GM12878 (cell line): ENCODE measurements around the gene ASB15. TPM values are rescaled to one million over a fixed set of nuclear protein-coding genes. Genes with fewer than 3 reads are reported as not detected.

Experiments
- BCL3 ChIP-seq: IDR thresholded peaks from 2 replicates; pipeline ENCODE4 v1.6.1; 2011; ENCODE audit warnings: borderline replicate concordance, low read depth, mild to moderate bottlenecking, moderate library complexity, low read length; ENCODE audit not compliant: insufficient read depth, poor library complexity, severe bottlenecking
- BRCA1 ChIP-seq: IDR thresholded peaks from 2 replicates; pipeline ENCODE4 v1.6.1; 2011; ENCODE audit warnings: low read depth, low read length, improper control_type of control experiment
- EZH2 ChIP-seq: IDR thresholded peaks from 2 replicates; pipeline ENCODE4 v1.6.1; 2012; ENCODE audit warnings: low read depth, mild to moderate bottlenecking, control low read depth, inconsistent platforms, low read length, borderline replicate concordance; ENCODE audit not compliant: control insufficient read depth
- IRF4 ChIP-seq: IDR thresholded peaks from 2 replicates; pipeline ENCODE4 v1.6.1; 2011; ENCODE audit warnings: low read depth, low read length
- NKRF ChIP-seq: fragments of 450-650 bp; conservative IDR thresholded peaks from 2 replicates; pipeline ENCODE4 v1.6.1; 2017; ENCODE audit warnings: mild to moderate bottlenecking, moderate library complexity
- POLR2AphosphoS2 ChIP-seq: IDR thresholded peaks from 2 replicates; pipeline ENCODE4 v1.6.1; 2011; ENCODE audit warnings: low read depth, mild to moderate bottlenecking, low read length, improper control_type of control experiment, moderate library complexity
- TAF1 ChIP-seq: IDR thresholded peaks from 2 replicates; pipeline ENCODE4 v1.6.1; 2011; ENCODE audit warnings: mild to moderate bottlenecking, low read depth, low read length, borderline replicate concordance
- YY1 ChIP-seq: IDR thresholded peaks from 2 replicates; pipeline ENCODE4 v1.6.1; 2011; ENCODE audit warnings: low read depth, mild to moderate bottlenecking, low read length
- polyA plus RNA-seq, 11 experiments: library from polyadenylated mRNA; depleted of rRNA in 4 of 11; unstranded in 6 of 11; stranded (reverse) in 5 of 11; fragments of >200 nt; fragmentation: Nextera tagmentation in 4 of 11; fragmentation: Illumina TruSeq in 1 of 11; extraction: Ambion mirVana in 4 of 11; extraction: Trizol in 1 of 11; gene quantifications; 1 replicate in 1 of 11; 2 replicates in 10 of 11; pipeline versions ENCODE4 v1.2.1 to v1.2.3, GENCODE V29; 2011 to 2016; ENCODE audit warnings: inconsistent platforms in 2 of 11, missing spikeins in 2 of 11, low read depth in 1 of 11
- total RNA-seq, 4 experiments: library from RNA; depleted of rRNA in 3 of 4; stranded (reverse); fragments of >200 nt in 3 of 4; fragmentation: Illumina TruSeq in 1 of 4; extraction: Trizol in 1 of 4; gene quantifications; 2 replicates each; pipeline versions ENCODE4 v1.2.1 to v1.2.3, GENCODE V29; 2013 to 2021
- TF ChIP-seq, protein P1 (sequence below): fragments of 150-350 bp; IDR thresholded peaks from 2 replicates; pipeline ENCODE4 v1.6.1; 2014; ENCODE audit warnings: mild to moderate bottlenecking, low read depth, low read length

The ASB15 gene
- total and polyA plus RNA-seq, 10 of the 15 experiments (the other 5 are each of a cell fraction or from before 2014, with no cell fraction given): not detected

DNA sequence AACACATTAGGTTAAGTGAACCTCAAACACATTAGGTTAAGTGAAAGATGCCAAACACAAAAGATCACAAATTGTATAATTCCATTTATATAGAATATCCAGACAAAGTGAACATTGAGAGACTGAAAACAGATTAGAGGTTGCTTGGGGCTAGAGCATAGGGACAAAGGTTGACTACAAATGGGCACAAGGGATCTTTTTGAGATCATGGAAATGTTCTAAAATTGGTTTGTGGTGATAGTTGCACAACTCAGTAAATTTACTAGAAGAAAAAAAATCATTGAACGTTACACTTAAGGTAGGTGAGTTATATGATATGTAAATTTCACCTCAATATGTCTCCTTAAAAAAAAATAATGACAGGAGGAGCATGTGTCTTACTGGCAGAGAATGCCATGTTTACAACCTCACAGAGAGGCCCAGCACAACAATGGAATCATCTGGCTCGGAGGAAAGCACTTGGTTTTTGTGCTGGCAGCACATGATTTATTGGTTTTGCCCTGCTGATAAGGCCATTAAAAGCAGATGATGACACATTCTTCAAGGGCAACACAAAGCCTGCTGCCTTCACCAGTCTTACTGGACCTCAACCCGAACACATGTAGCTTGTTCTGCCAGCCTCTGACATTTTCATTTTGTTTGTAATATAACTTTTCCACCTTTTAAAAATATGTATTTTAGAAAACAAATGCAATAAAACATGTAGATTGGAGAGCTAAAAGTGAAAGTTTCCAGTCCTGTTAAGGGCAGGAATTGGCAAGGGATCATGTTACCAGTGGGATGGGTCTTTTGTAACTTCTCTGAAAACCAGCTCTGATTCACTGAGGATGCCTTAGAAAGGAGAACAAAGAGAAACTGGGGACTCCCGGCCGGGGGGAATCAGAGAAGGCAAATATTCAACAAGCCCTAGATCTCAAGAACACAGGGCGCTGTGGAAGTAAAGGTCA is 42.1 kb downstream of the ASB15 start (continued):
- TF ChIP-seq IRF4: no peak
- TF ChIP-seq EZH2: no peak
- no peak for TF ChIP-seq NKRF
- no peak for TF ChIP-seq POLR2AphosphoS2
- no peak for TF ChIP-seq BRCA1
- TF ChIP-seq BCL3: no peak
- TF ChIP-seq TAF1: no peak
- TF ChIP-seq, protein P1, sequence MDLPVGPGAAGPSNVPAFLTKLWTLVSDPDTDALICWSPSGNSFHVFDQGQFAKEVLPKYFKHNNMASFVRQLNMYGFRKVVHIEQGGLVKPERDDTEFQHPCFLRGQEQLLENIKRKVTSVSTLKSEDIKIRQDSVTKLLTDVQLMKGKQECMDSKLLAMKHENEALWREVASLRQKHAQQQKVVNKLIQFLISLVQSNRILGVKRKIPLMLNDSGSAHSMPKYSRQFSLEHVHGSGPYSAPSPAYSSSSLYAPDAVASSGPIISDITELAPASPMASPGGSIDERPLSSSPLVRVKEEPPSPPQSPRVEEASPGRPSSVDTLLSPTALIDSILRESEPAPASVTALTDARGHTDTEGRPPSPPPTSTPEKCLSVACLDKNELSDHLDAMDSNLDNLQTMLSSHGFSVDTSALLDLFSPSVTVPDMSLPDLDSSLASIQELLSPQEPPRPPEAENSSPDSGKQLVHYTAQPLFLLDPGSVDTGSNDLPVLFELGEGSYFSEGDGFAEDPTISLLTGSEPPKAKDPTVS: no peak
- TF ChIP-seq YY1: no peak
